Measurements from ENCODE around the gene MET.

MET gene

GRCh38 chr7:116709336-116709735 lies 37.3 kb downstream of the MET start:
- no peak overlapping the region for H2AFZ ChIP-seq (ENCODE audit: low read depth, low read length, severe bottlenecking)
- no peak overlapping the region for H3K4me2 ChIP-seq (ENCODE audit: low read depth, low read length, poor library complexity, severe bottlenecking)
- no peaks in the 10 kb centered on the region for H3K9me3 ChIP-seq (ENCODE audit: insufficient read depth, low read length)
- no peaks in the 10 kb centered on the region for H3K9me2 ChIP-seq (replicated peaks; ENCODE audit: insufficient read depth, low read length)
- no peaks in the 10 kb centered on the region for H4K20me1 ChIP-seq (ENCODE audit: low read depth, low read length)
- no peaks in the 10 kb centered on the region for H3F3A ChIP-seq (ENCODE audit: insufficient read depth)
- no peak overlapping the region for H3K9ac ChIP-seq (ENCODE audit: low read length)
- H3K4me3 ChIP-seq (ENCODE audit: insufficient read depth, low read length, poor library complexity, severe bottlenecking) = no peak overlapping the region
- H3K79me2 ChIP-seq (ENCODE audit: insufficient read depth, low read length) = no peaks in the 10 kb centered on the region
- no peak overlapping the region for H3K27ac ChIP-seq (ENCODE audit: low read depth, low read length)
- TF ChIP-seq EZH2phosphoT487 (conservative IDR thresholded peaks at IDR 0.05; ENCODE audit: low read length) (no peak), CTCF (IDR thresholded peaks at IDR 0.05; ENCODE audit: insufficient read depth, low read length, poor library complexity, severe bottlenecking) (no peak)
- H3K36me3 ChIP-seq (ENCODE audit: low read length) = no peaks in the 10 kb centered on the region
- no peaks in the 10 kb centered on the region for H3K27me3 ChIP-seq (ENCODE audit: low read length)

GRCh38 chr7:116710764-116711452 lies 38.9 kb downstream of the MET start:
- Histone ChIP-seq H3K4me2 (ENCODE audit: low read depth, low read length, poor library complexity, severe bottlenecking) (no peak overlapping the region), H4K20me1 (ENCODE audit: low read depth, low read length) (no peaks in the 10 kb centered on the region), H3K36me3 (ENCODE audit: low read length) (no peaks in the 10 kb centered on the region), H3K27me3 (ENCODE audit: low read length) (no peaks in the 10 kb centered on the region), H3K9me3 (ENCODE audit: insufficient read depth, low read length) (no peaks in the 10 kb centered on the region), H3K9ac (ENCODE audit: low read length) (no peak overlapping the region), H3K79me2 (ENCODE audit: insufficient read depth, low read length) (no peaks in the 10 kb centered on the region), H3K9me2 (replicated peaks; ENCODE audit: insufficient read depth, low read length) (no peaks in the 10 kb centered on the region), H3K4me3 (ENCODE audit: insufficient read depth, low read length, poor library complexity, severe bottlenecking) (no peak overlapping the region), H3K27ac (ENCODE audit: low read depth, low read length) (no peak overlapping the region), H2AFZ (ENCODE audit: low read depth, low read length, severe bottlenecking) (no peak overlapping the region), H3F3A (ENCODE audit: insufficient read depth) (no peaks in the 10 kb centered on the region)
- TF ChIP-seq EZH2phosphoT487 (conservative IDR thresholded peaks at IDR 0.05; ENCODE audit: low read length) (no peak), CTCF (IDR thresholded peaks at IDR 0.05; ENCODE audit: insufficient read depth, low read length, poor library complexity, severe bottlenecking) (no peak)

DNA sequence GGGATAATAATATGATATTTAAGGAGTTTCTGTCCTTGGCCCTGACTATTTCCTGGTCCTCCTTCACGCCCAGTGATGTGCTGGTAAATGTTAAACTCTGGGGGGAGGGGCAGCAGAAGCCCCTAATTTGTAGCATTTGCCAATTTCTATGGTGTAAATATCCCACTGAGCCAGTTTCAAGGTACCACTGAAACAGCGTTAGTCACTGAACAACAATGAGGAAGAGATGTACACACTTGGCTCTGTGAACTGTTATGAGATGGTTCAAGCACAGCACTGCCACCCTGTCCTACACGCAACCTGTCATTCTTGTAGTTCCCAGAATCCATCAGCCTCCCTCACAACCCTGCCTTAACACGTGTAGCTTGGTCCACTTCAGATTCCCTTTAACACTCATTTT lies 39.8 kb downstream of the MET start:
- Histone ChIP-seq H3K79me2 (ENCODE audit: insufficient read depth, low read length) (no peaks in the 10 kb centered on the region), H4K20me1 (ENCODE audit: low read depth, low read length) (no peaks in the 10 kb centered on the region), H3K9ac (ENCODE audit: low read length) (no peak overlapping the region), H3K4me2 (ENCODE audit: low read depth, low read length, poor library complexity, severe bottlenecking) (no peak overlapping the region), H3K9me2 (replicated peaks; ENCODE audit: insufficient read depth, low read length) (no peaks in the 10 kb centered on the region), H3K4me3 (ENCODE audit: insufficient read depth, low read length, poor library complexity, severe bottlenecking) (no peak overlapping the region), H3K27me3 (ENCODE audit: low read length) (no peaks in the 10 kb centered on the region), H3K9me3 (ENCODE audit: insufficient read depth, low read length) (no peaks in the 10 kb centered on the region), H3K27ac (ENCODE audit: low read depth, low read length) (no peak overlapping the region), H3F3A (ENCODE audit: insufficient read depth) (no peaks in the 10 kb centered on the region), H3K36me3 (ENCODE audit: low read length) (no peaks in the 10 kb centered on the region), H2AFZ (ENCODE audit: low read depth, low read length, severe bottlenecking) (no peak overlapping the region)
- TF ChIP-seq EZH2phosphoT487 (conservative IDR thresholded peaks at IDR 0.05; ENCODE audit: low read length) (no peak), CTCF (IDR thresholded peaks at IDR 0.05; ENCODE audit: insufficient read depth, low read length, poor library complexity, severe bottlenecking) (no peak)

Measured in SU-DHL-6 (cell line).